Stimulated activated memory B cell treated with anti-CD40 and anti-IgM and Interleukin-4, amounts not matched to agents 10 μg/mL and 1 μg/mL and 100 μg/mL, for 72 hours (primary cell): ENCODE measurements around the gene NUP153.
A peak's percentile ranks its signal among the peaks of the same experiment; 100 is the strongest.

ENCODE experiments used
- ATAC-seq: fragments of 150-1000 bp; cut with Tn5 transposase; 2 replicates; pipeline ENCODE4 v1.10.0; 2021
- H3K27ac Mint-ChIP-seq: one replicate; pipeline ENCODE4 v1.8.0; 2022; ENCODE audit warnings: mild to moderate bottlenecking, mixed read lengths
- H3K27me3 Mint-ChIP-seq: one replicate; pipeline ENCODE4 v1.8.0; 2022; ENCODE audit warnings: mixed read lengths
- H3K36me3 Mint-ChIP-seq: one replicate; pipeline ENCODE4 v1.8.0; 2022; ENCODE audit warnings: mixed read lengths
- H3K4me1 Mint-ChIP-seq: one replicate; pipeline ENCODE4 v1.8.0; 2022; ENCODE audit warnings: mixed read lengths
- H3K4me3 Mint-ChIP-seq: one replicate; pipeline ENCODE4 v1.8.0; 2022; ENCODE audit warnings: mild to moderate bottlenecking, moderate library complexity, mixed read lengths
- H3K9me3 Mint-ChIP-seq: one replicate; pipeline ENCODE4 v1.8.0; 2022; ENCODE audit warnings: mixed read lengths

Gene NUP153

DNA sequence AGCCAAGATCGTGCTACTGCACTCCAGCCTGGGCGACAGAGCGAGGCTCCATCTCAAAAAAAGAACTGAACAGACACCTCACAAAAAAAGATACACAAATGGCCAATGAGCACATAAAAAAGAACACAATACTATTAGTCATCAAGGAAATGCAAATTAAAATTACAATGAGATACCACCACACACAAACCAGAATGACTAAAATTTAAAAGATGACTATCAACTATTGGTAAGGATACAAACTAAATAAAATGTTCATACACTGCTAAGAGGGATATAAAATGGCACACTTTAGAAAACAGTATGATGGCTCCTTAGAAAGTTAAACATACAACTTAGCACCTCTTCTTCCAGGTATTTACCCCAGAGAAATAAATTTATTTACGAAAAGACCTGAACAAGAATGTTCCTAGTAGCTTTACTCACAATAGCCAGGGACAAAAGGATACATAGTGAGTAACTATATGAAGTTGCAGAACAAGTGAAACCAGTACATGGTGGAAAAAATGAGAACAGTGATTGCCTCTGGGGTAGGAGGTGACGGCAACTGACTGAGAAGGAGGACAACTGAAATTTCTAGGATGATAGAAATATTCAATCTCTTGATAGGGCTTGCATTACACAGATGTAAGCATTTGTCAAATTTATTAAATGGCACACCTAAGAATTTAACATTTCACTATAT, 53.4 kb downstream of the NUP153 start:
- Mint-ChIP-seq H3K27ac (no peak overlapping the region), H3K9me3 (no peaks in the 10 kb centered on the region), H3K27me3 (no peaks in the 10 kb centered on the region), H3K4me1 (peaks cover 11% of the 10 kb centered on the region), H3K36me3 (peaks cover 62% of the 10 kb centered on the region), H3K4me3 (no peak overlapping the region)
- ATAC-seq, result no peak

DNA sequence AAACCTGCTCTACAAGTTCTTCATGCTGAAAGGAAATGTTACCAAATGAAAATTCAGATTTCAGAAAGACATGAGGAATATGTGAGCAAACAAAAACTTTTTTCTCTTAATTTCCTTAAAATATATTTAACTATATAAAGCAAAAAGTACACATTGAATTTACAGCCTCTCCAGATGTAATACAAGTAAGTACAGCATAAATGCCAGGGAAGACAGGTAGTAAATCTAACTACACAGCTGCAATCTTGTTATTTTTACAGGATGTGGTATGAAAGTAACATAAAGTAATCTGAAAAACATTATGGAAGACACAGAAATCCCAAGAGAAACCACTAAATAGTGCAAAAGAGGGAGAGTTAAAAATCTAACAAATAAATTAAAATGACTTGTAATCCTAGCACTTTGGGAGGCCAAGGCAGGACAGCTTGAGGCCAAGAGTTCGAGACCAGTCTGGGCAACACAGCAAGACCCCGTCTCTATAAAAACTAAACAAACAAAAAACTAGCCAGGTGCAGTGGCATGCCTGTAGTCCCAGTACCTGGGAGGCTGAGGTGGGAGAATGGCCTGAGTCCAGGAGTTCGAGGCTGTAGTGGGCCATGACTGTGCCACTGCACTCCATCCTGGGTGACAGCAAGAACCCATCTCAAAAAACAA, 55.9 kb downstream of the NUP153 start:
- Mint-ChIP-seq H3K36me3 (peaks cover 62% of the 10 kb centered on the region), H3K4me1 (peaks cover 11% of the 10 kb centered on the region), H3K9me3 (no peaks in the 10 kb centered on the region), H3K27ac (no peak overlapping the region), H3K4me3 (no peak overlapping the region), H3K27me3 (no peaks in the 10 kb centered on the region)
- ATAC-seq, result no peak

DNA sequence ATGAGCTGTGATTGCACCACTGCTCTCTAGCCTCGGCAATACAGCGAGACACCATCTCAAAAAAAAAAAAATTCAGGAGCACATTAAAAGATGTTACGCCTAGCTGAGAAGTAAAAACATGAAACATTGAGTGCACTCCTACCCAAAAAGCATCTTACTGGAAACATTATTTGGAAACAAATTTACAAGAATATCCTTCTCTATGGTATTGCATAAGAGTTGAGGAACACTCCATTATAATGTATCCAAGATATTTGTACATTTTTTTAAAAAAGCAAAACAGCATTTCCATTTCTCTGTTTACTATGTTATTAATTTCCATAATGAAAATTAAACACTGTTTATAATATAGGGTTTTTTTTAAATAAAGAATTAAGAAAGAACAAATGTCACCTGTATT, 58.0 kb downstream of the NUP153 start:
- no peaks in the 10 kb centered on the region for H3K9me3 Mint-ChIP-seq
- peak overlapping the region; percentile 8 for H3K27ac Mint-ChIP-seq

DNA sequence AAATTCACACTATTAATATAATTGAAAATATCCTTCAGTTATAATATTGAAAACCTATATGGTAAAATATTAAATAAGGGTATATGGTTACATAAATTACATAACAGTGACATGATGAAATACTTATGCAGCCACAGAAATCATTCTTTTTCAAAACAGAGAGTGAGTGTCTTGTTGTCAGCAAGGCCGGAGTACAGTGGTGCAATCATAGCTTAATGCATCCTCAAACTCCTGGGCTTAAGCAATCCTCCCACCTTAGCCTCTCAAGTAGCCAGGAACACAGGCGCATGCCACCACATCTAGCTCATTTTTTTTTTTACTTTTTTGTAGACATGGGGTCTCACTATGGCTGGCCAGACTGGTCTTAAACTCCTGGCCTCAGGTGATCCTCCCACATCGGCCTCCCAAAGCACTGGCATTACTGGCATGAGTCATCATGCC, 66.2 kb downstream of the NUP153 start:
- Mint-ChIP-seq H3K4me1 (no peaks in the 10 kb centered on the region), H3K27me3 (no peaks in the 10 kb centered on the region), H3K4me3 (no peak overlapping the region), H3K9me3 (no peaks in the 10 kb centered on the region), H3K36me3 (peaks cover 91% of the 10 kb centered on the region), H3K27ac (no peak overlapping the region)
- ATAC-seq, result no peak

More for the DNA sequence above, 58.0 kb downstream of the NUP153 start:
- Mint-ChIP-seq H3K4me3 (no peak overlapping the region), H3K36me3 (peaks cover 65% of the 10 kb centered on the region), H3K4me1 (peaks cover 11% of the 10 kb centered on the region), H3K27me3 (no peaks in the 10 kb centered on the region)
- no peak for ATAC-seq

DNA sequence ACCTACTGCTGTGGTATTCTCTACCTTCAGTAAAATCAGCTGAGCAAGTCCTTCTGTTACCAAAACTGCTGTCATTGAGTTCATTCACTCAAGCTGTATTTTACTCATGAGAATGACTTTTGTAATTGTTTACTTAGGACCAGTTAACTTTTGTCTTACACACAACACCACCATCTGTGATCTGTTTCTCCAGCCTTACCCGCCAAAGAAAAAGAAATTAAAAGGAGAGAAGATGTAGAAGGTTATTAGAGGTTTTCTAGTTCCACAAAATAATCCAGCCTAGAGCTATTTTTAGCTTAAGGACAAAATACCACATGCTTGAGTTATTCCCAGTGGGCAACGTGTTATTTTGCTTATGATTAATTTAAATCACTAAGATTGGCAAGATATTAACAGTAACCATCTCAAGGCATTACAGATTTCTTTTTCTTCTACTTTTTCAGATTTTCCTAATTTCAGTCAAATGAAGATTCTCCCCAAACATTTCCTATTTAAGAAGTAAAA, 68.5 kb downstream of the NUP153 start:
- ATAC-seq, result no peak
- H3K4me1 Mint-ChIP-seq, result peaks cover 11% of the 10 kb centered on the region

DNA sequence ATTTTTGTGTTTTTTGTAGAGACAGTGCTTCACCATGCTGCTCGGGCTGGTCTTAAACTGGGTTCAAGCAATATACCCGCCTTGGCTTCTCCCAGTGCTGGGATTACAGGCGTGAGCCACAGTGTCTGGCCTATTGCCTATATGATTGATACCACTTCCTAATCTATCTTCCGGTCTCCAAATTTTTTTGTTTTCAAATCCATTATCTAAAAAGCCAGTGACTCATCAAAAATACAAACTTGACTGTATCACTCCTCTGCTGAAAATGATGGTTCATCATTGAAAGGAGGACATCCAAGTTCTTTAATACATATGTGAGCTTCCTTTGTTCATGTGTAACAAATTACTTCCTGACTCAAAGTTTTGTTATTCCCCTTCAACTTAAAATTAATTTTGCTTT, 71.2 kb downstream of the NUP153 start:
- ATAC-seq, result no peak
- H3K9me3 Mint-ChIP-seq, result no peaks in the 10 kb centered on the region
- H3K4me3 Mint-ChIP-seq, result no peak overlapping the region
- H3K4me1 Mint-ChIP-seq, result peaks cover 19% of the 10 kb centered on the region
- H3K36me3 Mint-ChIP-seq, result peaks cover 80% of the 10 kb centered on the region
- no peak overlapping the region for H3K27ac Mint-ChIP-seq
- H3K27me3 Mint-ChIP-seq, result no peaks in the 10 kb centered on the region

More for the DNA sequence above, 68.5 kb downstream of the NUP153 start:
- H3K9me3 Mint-ChIP-seq, result no peaks in the 10 kb centered on the region
- no peak overlapping the region for H3K4me3 Mint-ChIP-seq
- H3K36me3 Mint-ChIP-seq, result peaks cover 84% of the 10 kb centered on the region
- H3K27me3 Mint-ChIP-seq, result no peaks in the 10 kb centered on the region
- no peak overlapping the region for H3K27ac Mint-ChIP-seq

DNA sequence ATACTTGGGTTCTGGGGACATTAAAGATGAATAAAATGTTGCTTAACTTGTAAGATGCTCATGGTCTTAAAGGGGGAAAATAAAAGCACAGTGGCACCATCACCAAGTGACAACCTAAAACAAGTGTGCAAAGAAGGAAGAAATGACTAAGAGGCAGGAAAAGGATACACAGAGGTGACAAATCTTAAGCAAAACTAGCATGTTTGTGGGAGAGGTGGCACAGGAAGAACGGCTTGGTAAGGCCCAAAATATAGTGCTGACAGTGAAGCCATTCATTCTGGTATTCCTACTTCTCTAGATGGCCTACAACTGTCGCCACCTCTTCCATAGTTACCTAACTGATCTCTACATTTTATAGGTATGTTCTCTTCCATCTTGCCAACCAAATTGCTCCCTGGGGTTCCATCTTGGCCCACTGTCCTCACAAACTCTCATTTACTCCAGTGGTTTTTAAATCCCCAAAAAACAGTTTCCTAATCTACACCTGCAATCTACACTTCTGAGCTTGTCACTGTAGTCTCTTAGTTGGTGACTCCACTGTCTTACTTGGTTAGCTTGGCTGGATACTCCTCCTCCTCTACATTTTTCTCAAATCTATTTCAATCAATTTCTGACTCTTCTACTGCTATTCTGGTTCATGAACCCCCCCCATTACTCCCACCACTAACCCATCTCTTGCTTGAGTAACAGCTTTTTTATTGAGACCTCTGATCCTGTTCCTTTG, 73.1 kb downstream of the NUP153 start:
- H3K36me3 Mint-ChIP-seq, result peaks cover 80% of the 10 kb centered on the region
- no peak for ATAC-seq
- H3K9me3 Mint-ChIP-seq, result no peaks in the 10 kb centered on the region
- peaks cover 38% of the 10 kb centered on the region for H3K4me1 Mint-ChIP-seq
- H3K27ac Mint-ChIP-seq, result peak overlapping the region; percentile 55
- no peak overlapping the region for H3K4me3 Mint-ChIP-seq
- no peaks in the 10 kb centered on the region for H3K27me3 Mint-ChIP-seq

DNA sequence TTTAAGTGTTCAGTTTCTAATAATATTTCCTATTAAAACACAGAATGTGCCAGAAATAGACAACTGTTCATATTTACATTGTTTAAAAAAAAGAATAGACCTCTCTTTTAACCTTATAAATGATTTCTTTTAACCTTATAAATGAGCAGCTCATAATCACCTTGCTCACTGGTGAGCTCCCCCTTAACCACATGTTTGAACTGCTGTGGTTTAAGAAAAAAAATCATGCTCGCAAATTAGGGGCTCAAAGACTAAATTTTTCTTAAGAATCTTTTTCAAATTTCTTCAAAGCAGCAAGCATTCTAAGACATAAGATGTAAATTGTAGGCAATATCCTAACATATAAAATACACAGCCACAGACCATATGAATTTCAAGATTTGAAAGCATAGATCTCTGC, 73.8 kb downstream of the NUP153 start:
- no peaks in the 10 kb centered on the region for H3K27me3 Mint-ChIP-seq
- no peak for ATAC-seq
- peak overlapping the region; percentile 55 for H3K27ac Mint-ChIP-seq
- H3K9me3 Mint-ChIP-seq, result no peaks in the 10 kb centered on the region
- H3K4me3 Mint-ChIP-seq, result no peak overlapping the region
- peaks cover 38% of the 10 kb centered on the region for H3K4me1 Mint-ChIP-seq
- peaks cover 76% of the 10 kb centered on the region for H3K36me3 Mint-ChIP-seq

DNA sequence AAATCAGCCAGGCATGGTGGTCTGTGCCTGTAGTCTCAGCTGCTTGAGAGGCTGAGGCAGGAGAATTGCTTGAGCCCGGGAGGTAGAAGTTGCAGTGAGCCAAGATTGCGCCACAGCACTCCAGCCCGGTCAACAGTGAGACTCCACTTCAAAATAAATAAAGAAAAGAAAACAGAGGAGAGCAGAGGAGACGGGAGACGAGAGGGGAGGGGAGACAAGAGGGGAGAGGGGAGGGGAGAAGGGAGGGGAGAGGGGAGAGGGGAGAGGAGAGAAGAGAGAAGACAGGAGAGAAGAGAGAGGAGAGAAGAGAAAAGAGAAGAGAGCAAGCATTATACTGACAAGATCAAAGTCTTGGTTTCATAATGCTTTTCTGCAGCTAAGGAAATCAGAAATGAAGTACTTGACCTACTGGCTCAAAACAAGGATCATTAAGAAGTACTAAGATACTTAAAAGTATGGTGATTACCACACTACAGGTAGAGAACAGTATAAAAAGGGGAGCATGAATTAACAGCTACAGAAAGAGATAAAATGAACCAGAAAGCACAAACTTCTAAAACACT, 76.1 kb downstream of the NUP153 start:
- H3K36me3 Mint-ChIP-seq, result peaks cover 67% of the 10 kb centered on the region
- no peaks in the 10 kb centered on the region for H3K27me3 Mint-ChIP-seq
- no peak for ATAC-seq
- peak overlapping the region; percentile 73 for H3K27ac Mint-ChIP-seq
- no peaks in the 10 kb centered on the region for H3K9me3 Mint-ChIP-seq
- no peak overlapping the region for H3K4me3 Mint-ChIP-seq
- peaks cover 38% of the 10 kb centered on the region for H3K4me1 Mint-ChIP-seq

DNA sequence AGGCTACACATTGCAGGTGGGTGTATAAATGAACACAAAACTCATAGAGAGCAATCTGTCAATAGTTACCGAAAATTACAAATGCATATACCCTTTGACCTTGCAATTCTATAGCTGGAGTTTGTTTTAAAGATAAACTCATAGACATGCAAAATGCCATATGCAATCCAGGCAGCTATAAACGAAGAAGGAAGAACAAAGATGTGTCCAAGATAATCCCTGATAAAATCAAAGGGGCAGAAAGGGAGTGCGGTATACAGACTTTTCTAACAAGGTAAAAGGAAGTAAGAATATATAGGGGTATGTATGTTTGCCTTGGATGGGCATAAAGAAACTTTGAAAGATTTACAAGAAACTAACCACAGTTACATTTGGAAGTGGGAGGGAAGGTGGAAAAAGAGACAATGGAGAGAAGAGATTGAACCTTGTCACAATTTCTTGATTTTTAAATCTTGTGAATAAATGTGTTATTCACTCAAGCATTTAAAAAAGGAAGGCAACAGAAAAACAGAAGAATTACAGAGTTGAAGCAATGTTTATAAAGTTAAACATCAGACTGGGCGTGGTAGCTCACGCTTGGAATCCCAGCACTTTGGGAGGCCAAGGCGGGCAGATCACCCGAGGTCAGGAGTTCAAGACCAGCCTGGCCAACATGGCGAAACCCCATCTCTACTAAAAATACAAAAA, 76.8 kb downstream of the NUP153 start:
- peak overlapping the region; percentile 73 for H3K27ac Mint-ChIP-seq

DNA sequence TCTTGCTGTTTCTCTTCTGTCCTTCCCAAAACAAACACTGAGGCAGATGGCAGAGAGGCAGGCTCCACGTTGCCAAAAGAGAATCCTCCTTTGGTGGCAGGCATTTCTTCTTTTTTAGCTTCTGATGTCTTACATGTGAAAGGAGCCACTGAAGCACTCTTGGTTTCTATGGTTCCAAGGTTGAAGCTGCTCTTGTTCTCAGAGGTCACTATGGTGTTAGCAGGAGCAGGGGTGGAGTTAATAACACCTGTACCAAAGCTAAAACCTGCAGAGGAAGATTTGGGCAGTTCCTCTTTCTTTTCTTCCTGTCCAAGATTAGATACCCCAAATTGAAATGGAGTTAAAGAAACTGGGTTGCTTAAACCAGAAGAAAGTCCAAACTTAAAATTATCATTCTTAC, 77.9 kb downstream of the NUP153 start:
- Mint-ChIP-seq H3K27me3 (no peaks in the 10 kb centered on the region), H3K4me1 (peaks cover 38% of the 10 kb centered on the region), H3K4me3 (no peak overlapping the region), H3K9me3 (no peaks in the 10 kb centered on the region), H3K36me3 (peaks cover 66% of the 10 kb centered on the region), H3K27ac (peak overlapping the region; percentile 73)
- no peak for ATAC-seq

More for the DNA sequence above, 76.8 kb downstream of the NUP153 start:
- H3K27me3 Mint-ChIP-seq, result no peaks in the 10 kb centered on the region
- peaks cover 64% of the 10 kb centered on the region for H3K36me3 Mint-ChIP-seq
- no peak overlapping the region for H3K4me3 Mint-ChIP-seq
- H3K9me3 Mint-ChIP-seq, result no peaks in the 10 kb centered on the region
- peaks cover 38% of the 10 kb centered on the region for H3K4me1 Mint-ChIP-seq
- no peak for ATAC-seq

DNA sequence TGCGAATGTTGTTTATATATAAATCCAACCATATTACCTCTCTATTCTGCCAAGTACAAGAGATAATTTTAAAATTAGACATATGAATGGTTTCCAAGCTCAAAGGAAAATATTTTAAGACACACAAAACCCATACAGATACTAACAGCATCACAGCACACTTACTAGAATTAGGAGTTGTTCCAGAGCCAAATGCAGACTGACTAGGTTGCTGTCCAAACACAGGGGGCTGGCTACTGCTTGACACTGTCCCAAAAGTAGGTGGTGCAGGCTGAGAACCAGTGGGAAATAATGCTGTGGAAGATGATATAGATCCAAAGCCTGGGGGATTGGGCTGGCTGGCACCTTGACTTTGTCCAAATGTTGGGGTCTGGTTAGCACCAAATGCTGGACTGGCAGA, 82.3 kb downstream of the NUP153 start:
- no peaks in the 10 kb centered on the region for H3K27me3 Mint-ChIP-seq
- no peak overlapping the region for H3K27ac Mint-ChIP-seq

DNA sequence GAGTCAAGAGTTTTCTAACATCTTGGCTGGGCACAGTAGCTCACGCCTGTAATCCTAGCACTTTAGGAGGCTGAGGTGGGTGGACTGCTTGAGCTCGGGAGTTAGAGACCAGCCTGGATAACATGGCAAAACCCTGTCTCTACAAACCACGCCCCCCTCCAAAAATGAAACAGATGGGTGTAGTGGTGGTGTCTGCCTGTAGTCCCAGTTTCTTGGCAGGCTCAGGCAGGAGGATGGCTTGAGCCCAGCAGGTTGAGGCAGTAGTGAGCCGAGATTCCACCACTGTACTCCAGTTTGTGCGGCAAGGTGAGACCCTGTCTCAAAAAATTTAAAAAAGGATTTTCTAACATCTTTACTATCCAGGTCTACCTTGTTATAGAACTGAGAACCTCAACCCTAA, 84.6 kb downstream of the NUP153 start:
- no peak overlapping the region for H3K27ac Mint-ChIP-seq
- H3K27me3 Mint-ChIP-seq, result no peaks in the 10 kb centered on the region
- ATAC-seq, result no peak
- peaks cover 20% of the 10 kb centered on the region for H3K4me1 Mint-ChIP-seq
- H3K4me3 Mint-ChIP-seq, result no peak overlapping the region
- no peaks in the 10 kb centered on the region for H3K9me3 Mint-ChIP-seq
- peaks cover 55% of the 10 kb centered on the region for H3K36me3 Mint-ChIP-seq

More for the DNA sequence above, 82.3 kb downstream of the NUP153 start:
- peaks cover 28% of the 10 kb centered on the region for H3K4me1 Mint-ChIP-seq
- ATAC-seq, result no peak
- H3K36me3 Mint-ChIP-seq, result peaks cover 56% of the 10 kb centered on the region
- H3K4me3 Mint-ChIP-seq, result no peak overlapping the region
- H3K9me3 Mint-ChIP-seq, result no peaks in the 10 kb centered on the region

DNA sequence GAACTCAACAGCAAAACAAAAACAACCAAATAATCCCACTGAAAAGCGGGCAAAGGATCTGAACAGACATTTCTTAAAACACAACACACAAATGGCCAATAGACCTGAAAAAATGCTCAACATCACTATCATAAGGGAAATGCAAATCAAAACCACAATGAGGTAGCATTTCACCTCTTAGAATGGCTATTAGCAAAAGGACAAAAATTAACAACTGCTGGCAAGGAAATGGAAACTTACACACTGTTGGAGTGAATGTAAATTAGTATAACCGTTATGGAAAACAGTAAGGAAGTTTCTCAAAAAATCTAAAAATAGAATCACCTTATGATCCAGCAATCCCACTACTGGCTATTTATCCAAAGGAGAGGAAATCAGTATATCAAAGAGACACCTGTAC, 85.7 kb downstream of the NUP153 start:
- H3K27ac Mint-ChIP-seq, result peak overlapping the region; percentile 35
- H3K36me3 Mint-ChIP-seq, result peaks cover 65% of the 10 kb centered on the region
- H3K4me3 Mint-ChIP-seq, result no peak overlapping the region
- H3K27me3 Mint-ChIP-seq, result no peaks in the 10 kb centered on the region
- peaks cover 20% of the 10 kb centered on the region for H3K4me1 Mint-ChIP-seq
- no peak for ATAC-seq
- H3K9me3 Mint-ChIP-seq, result no peaks in the 10 kb centered on the region

DNA sequence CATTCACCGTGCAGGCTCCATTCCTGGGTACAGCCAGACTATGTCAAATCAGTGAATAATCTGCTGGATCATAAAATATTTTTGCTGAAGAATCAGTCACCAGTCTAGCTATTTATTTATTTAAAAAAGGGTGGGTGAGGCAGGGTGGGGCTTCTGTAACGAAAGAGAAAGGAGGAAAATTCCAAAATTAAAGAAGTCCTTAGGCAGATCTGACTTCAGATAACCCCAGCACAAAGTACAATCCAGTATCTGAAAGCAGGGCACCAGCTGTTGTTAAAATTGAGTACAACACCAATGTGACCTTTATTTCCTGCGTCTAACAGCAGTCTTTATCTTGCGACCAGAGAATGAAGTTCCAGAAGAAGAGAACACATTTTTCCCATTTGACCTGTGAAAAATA, 90.9 kb downstream of the NUP153 start:
- no peak overlapping the region for H3K4me3 Mint-ChIP-seq
- no peak overlapping the region for H3K27ac Mint-ChIP-seq
- ATAC-seq, result no peak
- no peaks in the 10 kb centered on the region for H3K27me3 Mint-ChIP-seq
- peaks cover 42% of the 10 kb centered on the region for H3K36me3 Mint-ChIP-seq
- no peaks in the 10 kb centered on the region for H3K9me3 Mint-ChIP-seq
- peaks cover 3% of the 10 kb centered on the region for H3K4me1 Mint-ChIP-seq
